HUDEP-2 (cell line): Measurements from ENCODE around the gene RGS7.
"Not testable (repeated sequence)": the region's sequence is repeated elsewhere in the genome, so short reads cannot be mapped to it uniquely, and the experiment has no call there.

Experiments used
- DNase-seq, 76 experiments: peaks; one replicate each; lab custom pipeline; 2025; ENCODE audit not compliant: unreplicated experiment in 76 of 76; lab: John Stamatoyannopoulos, UW

The RGS7 gene

GRCh38 chr1:241332037-241332409 is 25.0 kb downstream of the RGS7 start:
- DNase-seq: no peak

DNA sequence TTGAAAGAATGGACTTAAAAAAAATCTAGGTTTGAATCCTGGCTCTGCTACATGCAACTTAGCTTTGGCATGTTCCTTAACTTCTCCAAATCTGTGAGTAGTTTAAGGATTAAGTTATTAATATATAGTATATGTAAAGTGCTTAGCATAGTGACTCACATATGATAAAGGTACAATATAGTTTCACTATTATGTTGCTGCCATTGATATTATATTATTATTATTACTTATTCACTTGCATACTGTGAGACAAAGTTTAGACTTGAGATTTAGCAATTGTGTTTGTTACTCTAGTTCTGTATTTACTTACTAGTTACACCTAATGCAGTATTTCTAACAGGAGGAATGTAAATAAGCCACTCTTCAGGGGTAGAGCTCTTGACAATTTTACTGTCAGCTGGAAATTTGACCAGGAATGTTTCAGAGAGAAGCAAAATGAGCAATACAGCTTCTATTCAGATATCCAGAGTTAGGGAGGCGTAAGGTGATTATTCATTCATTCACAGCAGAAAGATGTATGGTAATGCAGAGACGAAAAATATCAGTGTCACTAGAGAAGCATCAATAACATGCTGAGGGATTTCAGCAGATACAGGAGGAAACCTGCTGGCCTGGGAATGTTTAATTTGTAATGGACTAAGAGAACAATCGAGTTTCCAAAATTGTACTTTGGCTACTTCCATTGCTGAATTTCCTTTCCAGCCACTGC is 25.5 kb downstream of the RGS7 start:
- DNase-seq: no peak

DNA sequence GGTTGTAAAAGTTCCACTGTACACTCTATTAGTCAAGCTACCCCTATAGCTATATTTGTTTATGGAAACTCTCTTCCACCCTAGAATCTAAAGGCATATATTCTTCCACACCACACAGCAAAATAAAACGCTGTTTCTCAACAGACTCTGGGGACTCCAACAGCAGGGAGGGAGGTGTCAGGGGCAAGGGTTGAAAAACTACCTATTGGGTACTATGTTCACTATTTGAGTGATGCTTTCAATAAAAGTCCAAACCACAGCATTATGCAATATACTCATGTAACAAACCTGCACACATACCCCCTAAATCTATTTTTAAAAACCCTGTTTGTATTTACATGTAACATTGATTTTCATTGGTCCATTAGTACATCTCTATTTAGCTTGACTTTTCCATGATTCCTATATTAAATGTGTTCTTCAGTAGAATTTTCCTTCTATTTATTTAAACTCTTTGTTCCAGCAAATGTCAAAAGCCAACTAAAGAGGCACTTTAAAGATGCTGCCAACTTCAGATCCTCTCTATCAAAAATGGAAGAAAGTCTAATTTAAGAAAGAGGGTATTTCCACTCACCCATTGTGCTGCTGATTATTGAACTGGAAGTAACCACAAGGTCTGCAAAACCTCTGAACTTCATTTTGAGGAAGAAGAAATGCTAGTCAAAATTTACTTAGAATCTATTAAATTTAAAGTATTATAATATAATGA is 26.2 kb downstream of the RGS7 start:
- DNase-seq: no peak

DNA sequence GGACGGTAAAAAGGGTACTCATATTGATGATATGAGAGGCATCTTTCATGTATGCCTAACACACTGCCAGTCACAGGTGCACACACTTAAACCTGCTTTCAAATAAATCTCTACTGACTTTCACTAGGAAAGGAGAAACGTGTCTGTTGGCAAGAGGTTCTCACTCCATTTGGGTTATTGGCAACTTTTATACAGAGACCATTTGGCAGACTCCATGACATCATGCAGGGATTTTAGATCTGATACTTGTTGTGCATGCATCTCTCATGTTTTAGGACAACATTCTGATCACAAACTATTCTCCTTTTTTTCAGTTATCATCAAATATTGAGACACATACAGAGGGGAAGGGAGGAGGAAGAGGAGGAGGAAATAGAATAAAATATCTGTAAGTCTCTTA is 31.5 kb downstream of the RGS7 start:
- no peak for DNase-seq

GRCh38 chr1:241323514-241324195 is 33.4 kb downstream of the RGS7 start:
- DNase-seq: peak in 15 of 76 experiments; percentile 0 to 54 (median 7)

GRCh38 chr1:241317676-241318075 is 39.3 kb downstream of the RGS7 start:
- no peak for DNase-seq

DNA sequence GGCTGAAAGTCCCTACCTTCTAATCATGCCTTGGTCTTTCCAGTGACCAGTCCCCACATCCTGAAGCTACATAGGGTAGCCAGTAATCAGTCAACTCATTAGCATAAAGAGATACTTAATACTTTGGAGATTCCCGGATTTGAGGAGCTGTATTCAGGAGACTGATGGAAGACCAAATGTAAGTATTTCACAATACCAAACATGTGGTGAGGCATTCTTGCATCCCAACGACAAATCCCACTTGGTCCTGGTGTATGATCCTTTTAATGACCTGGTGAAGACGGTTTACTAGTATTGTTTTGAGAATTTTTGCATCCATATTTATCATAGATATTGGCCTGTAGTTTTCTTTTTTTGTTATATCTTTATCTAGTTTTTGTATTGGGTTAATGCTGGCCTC is 40.6 kb downstream of the RGS7 start:
- no peak for DNase-seq

- DNase-seq: no peak
Measured at GRCh38 chr1:241311056-241311746, 45.8 kb downstream of the RGS7 start.

DNA sequence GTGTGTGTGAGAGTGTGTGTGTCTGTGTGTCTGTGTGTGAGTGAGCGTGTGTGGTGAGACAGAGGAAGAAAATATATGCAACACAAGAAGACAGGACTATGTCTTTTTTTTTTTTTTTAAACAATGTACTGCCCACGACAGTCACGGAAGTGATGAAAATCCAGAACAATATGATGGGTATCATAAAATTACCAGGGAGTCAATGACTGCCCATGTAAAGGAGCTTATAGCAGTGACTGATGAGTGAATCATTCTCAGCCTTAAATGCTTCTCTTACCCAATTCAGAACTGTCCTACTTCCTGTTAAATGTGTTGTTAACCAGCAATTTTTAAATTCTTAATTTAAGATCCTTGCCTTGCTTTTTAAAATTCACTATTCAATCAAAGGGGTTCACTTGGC is 46.6 kb downstream of the RGS7 start:
- no peak for DNase-seq

- no peak for DNase-seq
Measured at GRCh38 chr1:241309651-241310050, 47.4 kb downstream of the RGS7 start.

GRCh38 chr1:241308471-241308870 is 48.5 kb downstream of the RGS7 start:
- DNase-seq: no peak

- no peak for DNase-seq
Measured at GRCh38 chr1:241308011-241308410, 49.0 kb downstream of the RGS7 start.

DNA sequence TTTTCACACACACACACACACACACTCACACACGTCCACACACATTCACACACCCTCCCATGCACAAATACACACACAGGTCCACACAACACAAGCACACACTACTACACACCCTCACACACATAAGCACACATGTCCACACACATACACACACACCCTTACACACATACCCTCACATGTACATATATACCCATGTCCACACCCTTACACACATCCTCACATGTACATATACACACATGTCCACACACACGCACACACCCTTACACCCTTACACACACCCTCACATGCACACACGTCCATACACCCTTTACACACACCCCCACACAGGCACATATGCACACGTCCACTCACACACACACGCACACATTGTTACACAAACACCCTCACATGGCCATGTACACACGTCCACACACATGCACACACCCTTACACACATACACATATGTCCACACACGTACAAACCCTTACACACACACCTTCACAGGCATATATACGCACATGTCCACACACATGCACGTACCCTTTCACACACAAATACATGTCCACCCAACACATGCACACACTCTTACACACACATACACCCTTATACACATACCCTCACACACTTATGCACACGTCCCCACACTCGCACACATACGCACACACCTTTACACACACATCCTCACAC is 50.7 kb downstream of the RGS7 start:
- DNase-seq: no peak

DNA sequence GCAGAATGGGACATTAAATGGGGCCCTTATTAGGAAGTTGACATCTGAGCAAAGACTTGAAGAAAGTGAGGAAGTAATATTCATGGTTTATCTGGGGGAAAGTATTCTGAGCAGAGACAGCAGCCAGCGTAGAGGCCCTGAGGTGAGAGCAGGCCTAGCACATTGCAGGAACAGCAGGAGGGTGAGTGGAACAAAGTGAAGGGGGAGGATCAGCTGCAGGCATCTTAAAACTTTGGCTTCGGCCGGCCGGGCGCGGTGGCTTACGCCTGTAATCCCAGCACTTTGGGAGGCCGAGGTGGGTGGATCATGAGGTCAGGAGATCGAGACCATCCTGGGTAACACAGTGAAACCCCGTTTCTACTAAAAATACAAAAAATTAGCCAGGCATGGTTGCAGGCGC is 55.0 kb downstream of the RGS7 start:
- not testable (repeated sequence) for DNase-seq

- DNase-seq: no peak
Measured at GRCh38 chr1:241299347-241299746, 57.7 kb downstream of the RGS7 start.

GRCh38 chr1:241292973-241293372 is 64.0 kb downstream of the RGS7 start:
- DNase-seq: no peak

- not testable (repeated sequence) for DNase-seq
Measured at GRCh38 chr1:241291548-241291947, 65.5 kb downstream of the RGS7 start.

DNA sequence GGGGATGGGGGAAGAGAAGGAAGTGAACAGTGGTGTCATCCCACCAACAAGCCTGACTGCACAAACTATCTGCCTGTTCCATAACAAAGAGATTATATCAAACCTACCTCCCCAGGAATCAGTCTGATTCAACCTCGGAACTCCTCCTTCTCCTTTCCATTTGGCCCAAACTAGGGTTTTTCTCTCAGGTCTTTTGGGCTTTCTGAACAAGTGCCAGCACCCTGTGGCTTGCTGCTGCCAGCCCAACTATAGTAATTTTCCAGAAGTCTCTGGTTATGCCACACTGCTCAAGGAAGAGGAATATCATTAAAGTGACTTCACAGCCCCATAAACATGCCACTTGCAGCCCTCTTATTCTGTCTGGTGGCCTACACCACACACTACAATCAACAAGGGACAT is 70.5 kb downstream of the RGS7 start:
- DNase-seq: no peak

- DNase-seq: no peak
Measured at GRCh38 chr1:241276391-241276790, 80.6 kb downstream of the RGS7 start.

- no peak for DNase-seq
Measured at GRCh38 chr1:241275981-241276380, 81.0 kb downstream of the RGS7 start.

DNA sequence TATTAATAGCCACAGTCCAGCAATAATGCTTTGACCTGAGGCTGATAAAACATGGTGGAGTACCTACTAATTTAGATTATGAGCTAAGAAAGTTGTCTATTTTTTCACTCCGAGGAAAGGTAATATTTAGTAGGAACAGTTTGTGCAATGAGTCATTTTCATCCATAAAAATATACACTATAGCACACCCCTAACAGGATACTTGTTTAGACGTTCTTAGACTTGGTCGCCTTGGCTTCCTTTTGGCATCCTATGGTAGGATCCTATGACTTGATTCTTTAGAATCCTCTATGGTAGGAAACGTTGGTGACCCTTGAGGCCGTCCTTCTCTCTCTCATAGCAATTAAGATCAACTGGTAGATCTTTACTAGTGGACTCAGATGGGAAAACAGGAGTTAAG is 81.8 kb downstream of the RGS7 start:
- no peak for DNase-seq
